ENCODE results near the gene TMEM263. TPM values are rescaled to one million over a fixed set of nuclear protein-coding genes. Genes with fewer than 3 reads are reported as not detected.
A peak's percentile ranks its signal among the peaks of the same experiment; 100 is the strongest.
"Not testable (repeated sequence)": the region's sequence is repeated elsewhere in the genome, so short reads cannot be mapped to it uniquely, and the experiment has no call there.

The TMEM263 gene
- total RNA-seq: 46.2 TPM
- long read RNA-seq, transcript TMEM263-201 (4 exons, 3,362 nt): major isoform, 21 of 48 reads
- long read RNA-seq, transcript TMEM263-204 (3 exons, 3,349 nt): minor isoform, 16 of 48 reads
- long read RNA-seq, partial matches to known transcripts: 0 of 48 reads
- long read RNA-seq, other reads (novel, unspliced or antisense): 11 of 48 reads

DNA sequence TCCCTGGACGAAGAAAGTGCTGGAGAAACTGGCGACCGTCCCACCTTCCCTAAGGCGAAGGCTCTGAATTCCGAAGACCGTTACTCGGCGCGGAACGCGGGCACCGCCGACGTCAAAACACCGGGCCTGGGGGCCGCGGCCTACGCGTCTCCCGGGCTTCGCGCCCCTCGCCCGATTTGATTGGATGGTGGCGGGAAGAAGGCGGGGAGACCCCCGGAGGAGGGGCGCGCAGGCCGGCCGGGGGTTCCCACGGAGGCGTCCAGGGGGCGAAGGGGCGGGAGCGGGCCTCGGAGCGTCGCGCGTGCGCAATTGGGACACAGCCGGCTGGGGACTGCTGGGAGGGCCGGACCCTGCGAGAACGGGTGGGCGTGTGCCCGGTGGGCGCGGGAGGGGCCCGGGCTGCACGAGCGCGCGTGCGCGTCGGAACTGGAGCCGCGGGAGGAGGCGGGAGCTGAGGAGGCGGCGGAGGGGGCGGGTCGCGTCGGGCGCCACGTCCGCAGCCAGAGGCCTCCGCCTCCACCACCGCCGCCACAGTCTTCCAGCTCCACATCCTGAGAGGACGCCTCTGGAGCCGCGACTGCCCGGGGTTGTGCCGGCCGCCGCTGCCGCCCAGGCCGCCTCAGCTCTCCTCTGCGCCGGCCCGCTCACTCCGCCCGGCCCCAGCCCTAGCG, at the start of gene TMEM263:
Gene TMEM263, plus strand, starts transcription at position 531 of the 671 bp plus-strand sequence. CDS start 11,210 bp downstream, outside the sequence.
- peak; percentile 97 for DNase-seq (ENCODE audit: low spot score)

DNA sequence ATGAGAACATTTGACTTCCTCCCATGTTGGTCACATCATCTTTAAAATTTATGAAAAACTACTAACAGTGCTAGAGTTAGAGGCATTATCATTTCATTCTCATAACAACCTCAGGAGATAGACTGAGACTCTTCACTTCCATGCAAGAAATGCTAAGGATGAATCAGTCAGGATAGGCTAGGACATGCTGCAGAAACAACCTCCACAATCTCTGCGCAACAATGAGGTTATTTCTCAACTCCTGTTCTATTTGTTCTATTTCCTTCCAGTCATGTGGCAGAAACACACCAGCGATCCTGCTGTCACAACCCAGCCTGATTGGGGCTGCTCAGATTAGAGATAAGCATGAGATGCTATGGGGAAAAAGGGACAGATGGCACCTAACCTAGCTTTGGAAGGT, 49.0 kb upstream of the TMEM263 start:
- no peak for DNase-seq (ENCODE audit: low spot score)

DNA sequence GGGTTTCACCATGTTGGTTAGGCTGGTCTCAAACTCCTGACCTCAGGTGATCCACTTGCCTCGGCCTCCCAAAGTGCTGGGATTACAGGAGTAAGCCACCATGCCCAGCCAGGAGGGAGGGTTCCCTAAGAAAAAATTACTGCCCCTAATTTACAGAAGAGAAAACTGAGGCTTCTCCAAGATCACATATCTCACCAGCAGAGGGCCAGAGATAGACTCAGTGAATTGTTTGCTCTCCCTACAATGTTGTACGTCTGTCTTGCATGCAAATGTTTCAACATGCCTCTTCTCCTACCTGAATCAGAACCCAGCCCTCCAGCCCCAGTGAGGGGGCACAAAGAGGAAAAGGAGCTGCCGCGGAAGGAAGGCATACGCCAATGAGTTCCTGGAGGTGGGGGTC, 48.3 kb upstream of the TMEM263 start:
- no peak for DNase-seq (ENCODE audit: low spot score)

DNA sequence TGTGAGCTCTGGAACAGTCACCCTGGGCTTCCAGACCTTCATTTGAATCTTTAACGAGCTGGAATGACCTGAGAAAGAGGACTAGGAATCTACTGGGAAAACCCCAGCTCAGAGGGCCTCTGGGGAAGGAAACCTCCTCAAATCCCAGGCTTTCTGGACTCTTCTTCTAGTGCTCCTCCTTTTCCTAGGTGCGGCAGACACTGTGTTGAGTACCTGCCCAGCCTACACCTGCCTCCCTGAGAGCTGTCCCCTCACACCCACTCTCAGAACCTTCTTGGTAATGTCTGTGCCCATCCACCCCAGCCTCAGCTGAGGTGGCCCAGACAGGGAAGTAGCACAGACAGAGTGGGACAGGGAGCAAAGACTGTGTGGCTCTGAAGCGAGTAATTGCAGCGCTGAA, 47.9 kb upstream of the TMEM263 start:
- DNase-seq (ENCODE audit: low spot score): no peak

DNA sequence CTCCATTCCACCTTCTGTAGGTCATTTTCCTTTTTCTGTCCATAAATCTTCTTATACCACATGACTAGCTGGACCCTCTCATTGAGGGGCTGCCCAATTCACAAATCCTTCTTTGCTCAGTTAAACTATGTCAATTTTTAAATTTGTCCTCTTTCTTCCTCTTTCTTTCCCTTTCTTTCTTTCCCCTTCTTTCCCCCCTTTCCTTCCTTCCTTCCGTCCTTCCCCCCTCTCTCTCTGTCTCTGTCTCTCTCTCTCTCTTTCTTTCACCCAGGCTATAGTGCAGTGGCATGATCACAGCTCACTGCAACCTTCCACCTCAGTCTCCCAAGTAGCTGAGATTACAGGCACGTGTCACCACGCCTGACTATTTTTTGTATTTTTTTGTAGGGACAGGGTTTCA, 47.1 kb upstream of the TMEM263 start:
- no peak for DNase-seq (ENCODE audit: low spot score)

DNA sequence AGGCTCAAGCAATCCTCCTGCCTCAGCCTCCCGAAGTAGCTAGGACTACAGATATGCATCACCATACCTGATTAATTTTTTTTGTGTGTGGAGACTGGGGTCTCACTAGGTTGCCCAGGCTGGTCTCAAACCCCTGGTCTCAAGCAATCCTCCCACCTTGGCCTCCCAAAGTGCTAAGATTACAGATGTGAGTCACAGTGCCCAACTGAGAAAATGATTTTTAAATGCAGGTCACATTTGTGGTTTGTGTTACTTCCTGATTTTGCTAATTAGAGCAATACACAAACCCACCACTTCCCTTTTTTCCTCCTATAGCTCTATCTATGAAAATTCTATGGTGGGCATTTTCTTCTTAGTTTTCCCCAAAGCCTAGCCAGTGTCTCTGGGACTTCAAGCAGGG, 45.5 kb upstream of the TMEM263 start:
- DNase-seq (ENCODE audit: low spot score): no peak

DNA sequence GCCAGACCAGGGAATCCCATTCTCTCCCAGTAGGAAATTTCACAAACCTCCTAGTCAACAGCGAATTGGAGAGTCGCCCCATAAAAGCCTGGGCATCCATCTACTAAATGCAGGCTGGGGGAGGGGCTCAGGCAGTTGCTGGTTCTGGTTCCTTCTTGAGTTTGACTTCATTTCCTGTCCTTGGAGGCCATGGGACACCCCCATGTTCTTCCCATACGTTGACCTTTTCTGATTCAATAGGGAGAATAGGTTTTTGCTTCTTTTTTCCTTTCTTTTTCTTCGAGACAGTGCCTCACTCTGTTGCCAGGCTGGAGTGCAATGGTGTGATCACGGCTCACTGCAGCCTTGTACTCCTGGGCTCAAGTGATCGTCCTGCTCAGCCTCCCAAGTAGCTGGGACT, 44.1 kb upstream of the TMEM263 start:
- no peak for DNase-seq (ENCODE audit: low spot score)

DNA sequence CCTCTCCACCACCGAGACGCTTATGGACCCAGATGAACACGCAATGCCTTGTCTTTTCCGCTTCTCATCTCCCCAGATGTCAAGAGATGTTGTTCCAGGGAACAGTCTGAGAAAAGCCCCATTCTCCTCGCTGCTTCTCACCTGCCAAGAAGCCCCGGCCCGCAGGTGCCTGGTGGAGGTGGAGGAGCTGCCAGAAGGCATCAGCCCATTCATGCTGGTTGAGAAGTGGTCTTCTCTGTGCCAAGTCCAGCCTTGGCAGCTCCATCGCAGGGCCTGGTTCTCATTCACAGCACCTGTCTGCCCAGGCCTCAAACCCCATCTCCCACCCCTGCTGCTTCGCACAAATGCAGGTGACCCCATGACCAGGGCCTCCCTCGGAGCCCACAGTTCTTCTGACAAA, 42.3 kb upstream of the TMEM263 start:
- no peak for DNase-seq (ENCODE audit: low spot score)

DNA sequence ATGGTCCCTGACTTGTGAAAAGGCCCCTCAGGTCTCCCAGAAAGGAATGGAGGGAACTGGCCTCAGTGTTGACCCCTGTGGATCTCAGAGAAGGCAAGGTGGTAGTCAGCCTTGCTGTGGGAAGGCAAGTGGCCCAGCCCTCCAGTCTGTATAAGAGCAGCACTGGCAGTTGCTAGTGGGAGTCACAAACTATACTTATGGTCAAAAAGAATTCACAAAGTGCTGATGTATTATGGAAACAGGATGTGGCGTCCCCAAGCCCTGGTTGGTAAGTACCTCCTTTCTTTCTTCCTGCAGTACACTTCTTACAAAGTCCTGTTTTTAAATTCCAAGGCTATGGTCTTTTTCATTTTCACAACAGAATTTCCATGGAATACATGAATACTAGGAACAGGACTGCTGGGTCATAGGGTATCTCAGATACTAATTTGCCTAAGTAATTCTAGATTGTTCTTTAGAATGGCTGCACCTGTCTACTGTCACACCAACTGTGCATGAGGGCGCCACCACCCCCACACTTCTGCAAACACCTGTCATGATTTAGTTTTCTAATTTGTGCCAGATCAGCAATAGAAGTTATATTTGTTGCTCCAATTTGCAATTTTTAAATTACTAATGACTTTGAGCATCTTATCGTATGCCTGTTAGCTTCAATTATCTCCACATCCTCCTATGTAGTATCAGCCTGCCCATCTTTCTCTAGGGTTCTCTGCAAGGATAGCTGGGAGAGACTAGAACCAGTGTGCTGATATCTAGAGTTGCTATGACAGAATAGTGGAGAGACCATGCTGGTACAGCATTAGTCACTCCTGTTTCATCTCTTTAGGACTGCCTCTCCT, 40.7 kb upstream of the TMEM263 start:
- DNase-seq (ENCODE audit: low spot score): no peak

DNA sequence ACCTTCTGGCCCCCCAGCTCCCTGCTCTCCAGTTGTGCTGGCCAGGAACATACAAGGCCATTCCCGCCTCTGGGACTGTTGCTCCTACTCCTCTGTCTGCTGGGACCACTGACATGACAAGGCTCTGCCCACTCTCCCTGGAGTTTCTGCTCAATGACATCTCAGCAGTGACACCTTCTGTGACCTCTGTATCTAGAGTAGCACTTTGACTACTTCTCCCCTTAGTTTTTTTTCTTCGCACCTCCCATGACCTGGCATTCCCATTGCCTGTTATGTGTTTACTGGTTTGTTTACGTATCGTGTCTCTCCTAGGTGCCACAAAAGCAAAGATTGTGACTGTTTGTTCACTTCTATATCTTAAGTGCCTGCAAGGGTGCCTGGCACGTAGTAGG, 40.1 kb upstream of the TMEM263 start:
- no peak for DNase-seq (ENCODE audit: low spot score)

DNA sequence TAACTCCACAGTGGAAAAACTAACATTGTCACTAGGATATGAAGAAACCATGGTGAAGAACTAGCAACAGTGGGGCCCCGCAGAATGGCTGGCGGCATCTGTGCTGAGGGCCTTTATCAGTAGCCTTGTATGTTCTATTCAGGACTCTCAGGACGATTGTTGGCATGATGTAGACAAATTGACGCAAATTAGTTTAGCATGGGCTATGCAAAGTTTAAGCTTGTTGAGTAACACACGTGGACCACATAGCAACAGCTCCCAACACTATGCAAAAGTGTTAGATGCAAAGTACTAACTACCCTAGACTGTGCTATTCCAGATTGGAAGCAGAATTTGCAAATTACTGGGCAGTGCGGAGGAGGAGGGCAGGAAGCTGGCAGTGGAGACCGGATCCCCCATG, 38.2 kb upstream of the TMEM263 start:
- DNase-seq (ENCODE audit: low spot score): no peak

DNA sequence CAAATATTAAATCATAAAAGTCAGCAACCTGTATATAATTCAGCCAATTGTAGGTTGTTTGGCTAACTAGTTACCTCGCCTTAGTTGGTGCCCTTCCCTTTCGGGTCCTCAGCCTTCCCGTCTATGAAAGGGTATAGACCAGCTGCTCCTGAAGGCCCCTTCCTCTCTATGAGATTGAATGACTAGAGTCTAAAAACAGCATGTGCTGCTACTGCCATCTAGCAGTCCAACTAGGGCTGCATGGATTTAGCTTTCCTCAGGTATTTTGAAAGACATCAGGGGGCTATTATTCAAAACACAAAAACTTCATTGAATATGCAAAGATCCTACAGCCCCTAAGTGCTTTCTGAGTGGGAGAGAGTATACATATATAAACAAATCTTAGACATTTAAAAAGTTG, 37.0 kb upstream of the TMEM263 start:
- no peak for DNase-seq (ENCODE audit: low spot score)

DNA sequence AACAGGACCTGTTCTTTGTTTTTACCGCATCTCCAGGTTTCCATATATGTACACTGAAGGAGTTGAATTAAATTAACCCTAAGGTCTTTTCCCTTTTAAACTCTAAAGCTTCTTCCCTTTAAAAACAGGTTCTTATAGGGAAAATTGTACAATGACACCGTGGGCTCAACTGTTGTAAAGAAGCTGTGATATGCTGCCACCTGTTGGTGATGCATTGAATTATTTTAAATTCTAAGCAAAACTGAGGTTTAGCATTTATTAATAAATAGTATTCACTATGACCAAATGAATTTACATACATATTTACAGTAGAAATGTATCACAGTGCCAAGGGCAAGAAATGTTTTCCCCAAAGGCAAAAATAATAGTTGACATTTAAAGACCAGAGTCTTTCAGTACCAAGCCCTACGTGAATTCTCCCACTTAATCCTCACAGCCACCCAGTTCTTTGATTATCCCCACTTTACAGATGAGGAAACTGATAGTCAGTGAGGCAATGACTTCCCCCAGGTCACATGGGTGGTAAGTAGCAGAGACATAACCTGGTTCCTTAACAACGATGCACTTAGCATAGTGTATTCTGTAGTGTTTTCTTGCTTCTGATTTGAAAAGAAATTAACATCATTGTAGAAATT, 35.7 kb upstream of the TMEM263 start:
- no peak for DNase-seq (ENCODE audit: low spot score)

DNA sequence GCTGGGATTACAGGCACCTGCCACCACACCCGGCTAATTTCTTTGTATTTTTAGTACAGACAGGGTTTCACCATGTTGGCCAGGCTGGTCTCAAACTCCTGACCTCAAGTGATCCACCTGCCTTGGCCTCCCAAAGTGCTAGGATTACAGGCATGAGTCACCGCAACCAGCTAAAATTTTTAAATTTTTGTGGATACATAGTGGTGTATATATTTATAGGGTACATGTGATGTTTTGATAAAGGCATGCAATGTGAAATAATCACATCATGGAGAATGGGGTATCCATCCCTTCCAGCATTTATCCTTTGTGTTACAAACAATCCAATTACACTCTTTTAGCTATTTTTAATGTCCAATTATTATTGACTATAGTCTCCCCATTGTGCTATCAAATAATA, 33.7 kb upstream of the TMEM263 start:
- not testable (repeated sequence) for DNase-seq (ENCODE audit: low spot score)

DNA sequence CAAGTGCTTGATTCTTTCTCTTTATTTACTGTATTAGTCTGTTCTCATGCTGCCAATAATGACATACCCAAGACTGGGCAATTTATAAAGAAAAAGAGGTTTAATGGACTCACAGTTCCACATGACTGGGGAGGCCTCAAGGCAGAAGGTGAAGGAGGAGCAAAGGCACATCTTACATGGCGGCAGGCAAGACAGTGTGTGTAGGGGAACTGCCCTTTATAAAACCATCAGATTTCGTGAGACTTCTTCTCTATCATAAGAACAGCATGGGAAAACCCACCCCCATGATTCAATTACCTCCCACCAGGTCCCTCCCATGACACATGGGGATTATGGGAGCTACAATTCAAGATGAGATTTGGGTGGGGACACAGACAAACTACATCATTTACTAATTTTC, 32.1 kb upstream of the TMEM263 start:
- DNase-seq (ENCODE audit: low spot score): not testable (repeated sequence)

DNA sequence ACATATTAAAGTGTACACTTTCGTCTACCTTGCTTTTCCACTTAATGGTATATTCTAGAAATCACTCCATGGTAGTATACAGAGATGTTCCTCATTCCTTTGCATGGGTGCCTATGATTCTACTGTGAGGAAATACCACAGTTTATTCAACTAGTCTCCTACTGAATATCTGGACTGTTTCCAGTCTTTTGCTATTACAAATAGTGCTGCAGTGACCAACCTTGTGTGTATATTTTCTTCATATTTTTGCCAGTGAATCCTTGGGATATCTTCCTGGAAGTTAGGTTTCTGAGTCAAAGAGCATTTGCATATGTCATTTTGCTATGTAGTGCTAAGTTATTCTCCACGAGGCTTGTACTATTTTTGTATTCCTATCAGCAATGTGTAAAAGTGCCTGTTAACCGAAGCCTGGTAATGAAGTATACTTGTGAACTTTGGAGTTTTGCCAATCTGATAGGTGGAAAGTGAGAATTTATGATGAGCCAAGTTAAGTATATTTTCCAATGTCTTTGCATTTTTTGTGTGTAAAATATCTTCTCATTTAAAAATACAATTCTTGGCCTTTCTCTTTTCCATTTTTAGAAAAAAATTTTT, 31.3 kb upstream of the TMEM263 start:
- DNase-seq (ENCODE audit: low spot score): no peak

DNA sequence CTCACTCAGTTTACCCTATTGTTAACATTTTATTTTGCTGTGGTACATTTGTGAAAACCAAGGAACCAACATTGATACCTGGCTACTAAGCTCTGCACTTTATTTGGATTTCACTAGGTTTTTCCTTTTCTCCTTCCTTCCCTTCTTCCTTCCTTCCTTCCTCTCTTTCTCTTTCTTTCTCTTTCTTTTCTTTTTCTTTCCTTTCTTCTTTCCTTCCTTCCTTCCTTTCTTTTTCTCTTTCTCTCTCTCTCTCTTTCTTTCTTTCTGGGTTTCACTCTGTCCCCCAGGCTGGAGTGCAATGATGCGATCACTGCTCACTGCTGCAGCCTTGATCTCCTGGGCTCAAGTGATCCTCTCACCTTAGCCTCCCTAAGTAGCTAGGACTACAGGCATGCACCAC, 29.1 kb upstream of the TMEM263 start:
- DNase-seq (ENCODE audit: low spot score): no peak

DNA sequence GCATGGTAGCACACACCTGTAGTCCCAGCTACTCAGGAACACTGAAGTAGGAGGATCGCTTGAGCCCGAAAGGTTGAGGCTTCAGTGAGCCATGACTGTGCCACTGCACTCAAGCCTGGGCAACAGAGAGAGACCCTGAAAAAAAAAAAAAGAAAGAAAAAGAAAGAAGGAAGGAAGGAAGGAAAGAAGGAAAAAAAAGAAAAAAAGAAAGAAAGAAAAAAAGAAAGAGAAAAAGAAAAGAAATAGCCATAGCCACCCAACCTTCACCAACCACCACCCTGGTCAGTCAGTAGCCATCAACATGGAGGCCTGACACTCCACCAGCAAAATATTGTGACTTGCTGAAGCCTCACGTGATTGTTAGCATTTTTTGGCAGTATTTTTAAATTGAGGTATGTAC, 21.4 kb upstream of the TMEM263 start:
- no peak for DNase-seq (ENCODE audit: low spot score)

DNA sequence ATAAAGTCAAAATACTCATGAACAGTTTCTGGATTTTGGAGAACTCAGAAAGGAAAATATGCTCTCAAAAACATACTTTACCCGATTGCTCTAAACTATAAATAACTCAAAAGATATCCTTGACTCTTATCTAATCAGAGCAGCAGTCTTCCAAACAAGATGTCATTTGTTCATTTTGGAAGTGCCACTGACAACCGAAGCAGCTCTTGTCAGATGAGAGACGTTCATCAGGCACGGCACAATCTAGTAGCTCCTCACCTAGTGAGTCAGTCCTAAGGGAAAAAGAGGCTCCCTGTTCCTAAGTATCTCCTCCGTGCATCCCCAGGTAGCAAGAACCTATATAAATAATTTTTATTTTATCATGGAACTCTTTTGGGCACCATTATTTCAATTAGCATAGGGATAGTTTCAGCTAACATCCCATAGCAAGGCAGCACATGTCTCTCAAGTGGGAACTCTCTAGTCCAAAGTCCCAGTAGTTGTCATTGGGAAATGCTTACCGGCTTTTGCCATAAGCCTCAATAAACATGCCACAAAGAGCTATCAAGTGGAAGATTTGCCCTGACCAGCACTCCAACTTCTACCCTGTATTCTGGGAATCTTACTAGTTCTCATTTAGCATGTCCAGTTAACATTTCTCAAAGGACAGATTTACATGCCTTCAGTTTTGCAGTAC, 14.1 kb upstream of the TMEM263 start:
- no peak for DNase-seq (ENCODE audit: low spot score)

DNA sequence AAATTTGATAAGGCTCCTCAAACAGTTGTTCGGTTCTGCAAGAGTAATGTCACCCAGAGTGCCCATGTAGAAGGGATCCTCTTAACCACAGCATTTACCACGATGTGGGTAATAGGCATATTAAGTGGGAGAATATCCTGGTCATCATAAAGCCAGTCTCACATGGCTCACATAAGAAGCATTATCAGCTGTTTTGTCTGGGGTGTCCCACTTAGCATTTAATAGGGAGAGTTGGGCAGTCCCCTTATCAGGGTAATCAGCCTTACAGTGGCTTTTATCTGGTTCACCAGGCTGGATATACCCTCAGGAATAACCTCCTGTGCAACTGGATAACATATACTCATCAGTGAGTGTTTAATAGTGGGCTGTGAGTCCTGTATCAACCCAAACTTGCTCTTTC, 12.9 kb upstream of the TMEM263 start:
- DNase-seq (ENCODE audit: low spot score): no peak

DNA sequence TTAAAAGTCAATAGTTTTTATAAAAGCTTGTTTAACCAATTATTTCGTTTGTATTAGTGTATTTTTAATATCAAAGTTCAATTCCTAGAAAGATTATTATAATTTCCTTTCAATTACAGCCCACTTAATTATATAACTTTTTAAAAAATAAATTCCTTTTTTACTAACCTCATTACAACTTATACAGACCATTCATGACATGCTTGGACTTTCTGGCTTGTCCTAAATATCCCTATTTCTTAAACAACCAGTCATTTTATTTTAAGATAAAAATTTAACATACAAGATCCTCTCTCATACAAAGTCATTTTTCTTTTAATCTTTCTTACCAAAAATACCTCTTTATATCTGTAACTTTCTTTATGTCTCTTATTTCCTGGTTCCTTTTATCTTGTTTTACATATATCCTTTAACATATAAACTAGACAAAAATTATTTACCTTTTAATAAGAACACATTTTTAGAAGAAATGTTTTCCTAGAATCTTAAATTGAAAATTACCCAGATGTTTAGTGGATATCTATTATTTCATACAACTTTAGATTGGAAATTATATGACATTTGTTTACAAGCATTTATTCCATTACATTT, 10.4 kb upstream of the TMEM263 start:
- DNase-seq (ENCODE audit: low spot score): no peak

Data from mesenteric fat pad (tissue), 1 donor.